ENCODE measurements around the gene STC2.
A peak's percentile ranks its signal among the peaks of the same experiment; 100 is the strongest.

Gene STC2

GRCh38 chr5:173329491-173330337 is 1.5 kb upstream of the STC2 start:
- DNase-seq (ENCODE audit: low spot score), result no peak

- no peak for DNase-seq (ENCODE audit: low spot score)
These were observed 753 bp upstream of the STC2 start for GRCh38 chr5:173328844-173329490.

GRCh38 chr5:173327084-173327947 is 898 bp downstream of the STC2 start:
- DNase-seq (ENCODE audit: low spot score), result no peak

GRCh38 chr5:173326501-173326960 is 1.7 kb downstream of the STC2 start:
- peak; percentile 24 for DNase-seq (ENCODE audit: low spot score)

- DNase-seq (ENCODE audit: low spot score), result no peak
These were observed 3.0 kb downstream of the STC2 start for GRCh38 chr5:173325091-173325698.

GRCh38 chr5:173324115-173325001 is 3.9 kb downstream of the STC2 start:
- no peak for DNase-seq (ENCODE audit: low spot score)

GRCh38 chr5:173323799-173324114 is 4.5 kb downstream of the STC2 start:
- DNase-seq (ENCODE audit: low spot score), result no peak

- DNase-seq (ENCODE audit: low spot score), result no peak
These were observed 5.0 kb downstream of the STC2 start for GRCh38 chr5:173323106-173323798.

- no peak for DNase-seq (ENCODE audit: low spot score)
These were observed 6.3 kb downstream of the STC2 start for GRCh38 chr5:173321886-173322285.

- DNase-seq (ENCODE audit: low spot score), result no peak
These were observed 8.0 kb downstream of the STC2 start for GRCh38 chr5:173320259-173320658.

- no peak for DNase-seq (ENCODE audit: low spot score)
These were observed 8.6 kb downstream of the STC2 start for GRCh38 chr5:173319646-173320045.

- peak; percentile 11 for DNase-seq (ENCODE audit: low spot score)
These were observed 9.2 kb downstream of the STC2 start for GRCh38 chr5:173318881-173319620.

GRCh38 chr5:173318330-173318729 is 9.9 kb downstream of the STC2 start:
- DNase-seq (ENCODE audit: low spot score), result no peak

- no peak for DNase-seq (ENCODE audit: low spot score)
These were observed 10.4 kb downstream of the STC2 start for GRCh38 chr5:173317852-173318251.

GRCh38 chr5:173317091-173317730 is 11.0 kb downstream of the STC2 start:
- DNase-seq (ENCODE audit: low spot score), result no peak

GRCh38 chr5:173316339-173317020 is 11.7 kb downstream of the STC2 start:
- no peak for DNase-seq (ENCODE audit: low spot score)

GRCh38 chr5:173315495-173316338 is 12.5 kb downstream of the STC2 start:
- no peak for DNase-seq (ENCODE audit: low spot score)

All from LoVo (cell line).